Hypothalamus (tissue), 51 donors: ENCODE data around the gene FBN1.

Source experiments
- DNase-seq, 51 donors: peaks; one replicate each; lab custom pipeline; 2025; lab: John Stamatoyannopoulos, UW

The FBN1 gene

GRCh38 chr15:48411971-48412591 lies 233.4 kb downstream of the FBN1 start:
- no peak for DNase-seq

- no peak for DNase-seq
These were observed 235.9 kb downstream of the FBN1 start for GRCh38 chr15:48409623-48410022.

GRCh38 chr15:48408327-48408726 lies 237.2 kb downstream of the FBN1 start:
- no peak for DNase-seq

GRCh38 chr15:48407646-48408045 lies 237.9 kb downstream of the FBN1 start:
- no peak for DNase-seq

- DNase-seq, result no peak
These were observed 238.6 kb downstream of the FBN1 start for GRCh38 chr15:48406911-48407310.

- DNase-seq, result no peak
These were observed 239.1 kb downstream of the FBN1 start for GRCh38 chr15:48406266-48406891.

- no peak for DNase-seq
These were observed 242.9 kb downstream of the FBN1 start for GRCh38 chr15:48402427-48403177.

GRCh38 chr15:48400086-48400485 lies 245.4 kb downstream of the FBN1 start:
- DNase-seq, result no peak

- DNase-seq, result peak in 4 of 51 donors; percentile 5 to 24 (median 11)
These were observed 247.7 kb downstream of the FBN1 start for GRCh38 chr15:48397841-48398240.

- DNase-seq, result no peak
These were observed 249.5 kb downstream of the FBN1 start for GRCh38 chr15:48396020-48396419.

- DNase-seq, result peak in 6 of 51 donors; percentile 3 to 23 (median 12)
These were observed 249.9 kb downstream of the FBN1 start for GRCh38 chr15:48395521-48396011.

- no peak for DNase-seq
These were observed 250.5 kb downstream of the FBN1 start for GRCh38 chr15:48394970-48395369.

- no peak for DNase-seq
These were observed 251.6 kb downstream of the FBN1 start for GRCh38 chr15:48393645-48394506.

- peak in 23 of 51 donors; percentile 4 to 66 (median 30) for DNase-seq
These were observed 253.2 kb downstream of the FBN1 start for GRCh38 chr15:48392356-48392755.

GRCh38 chr15:48391950-48392349 lies 253.6 kb downstream of the FBN1 start:
- no peak for DNase-seq

GRCh38 chr15:48389691-48390143 lies 255.8 kb downstream of the FBN1 start:
- no peak for DNase-seq

GRCh38 chr15:48388910-48389309 lies 256.6 kb downstream of the FBN1 start:
- no peak for DNase-seq

- DNase-seq, result no peak
These were observed 257.3 kb downstream of the FBN1 start for GRCh38 chr15:48388016-48388851.

- no peak for DNase-seq
These were observed 260.3 kb downstream of the FBN1 start for GRCh38 chr15:48385031-48385830.
